ENCODE data around the gene RASA4B.
A peak's percentile ranks its signal among the peaks of the same experiment; 100 is the strongest.

RASA4B gene

GRCh38 chr7:102446387-102447156 lies 71.0 kb downstream of the RASA4B start:
- DNase-seq (ENCODE audit: low read depth), result no peak
- TF ChIP-seq, protein P1, sequence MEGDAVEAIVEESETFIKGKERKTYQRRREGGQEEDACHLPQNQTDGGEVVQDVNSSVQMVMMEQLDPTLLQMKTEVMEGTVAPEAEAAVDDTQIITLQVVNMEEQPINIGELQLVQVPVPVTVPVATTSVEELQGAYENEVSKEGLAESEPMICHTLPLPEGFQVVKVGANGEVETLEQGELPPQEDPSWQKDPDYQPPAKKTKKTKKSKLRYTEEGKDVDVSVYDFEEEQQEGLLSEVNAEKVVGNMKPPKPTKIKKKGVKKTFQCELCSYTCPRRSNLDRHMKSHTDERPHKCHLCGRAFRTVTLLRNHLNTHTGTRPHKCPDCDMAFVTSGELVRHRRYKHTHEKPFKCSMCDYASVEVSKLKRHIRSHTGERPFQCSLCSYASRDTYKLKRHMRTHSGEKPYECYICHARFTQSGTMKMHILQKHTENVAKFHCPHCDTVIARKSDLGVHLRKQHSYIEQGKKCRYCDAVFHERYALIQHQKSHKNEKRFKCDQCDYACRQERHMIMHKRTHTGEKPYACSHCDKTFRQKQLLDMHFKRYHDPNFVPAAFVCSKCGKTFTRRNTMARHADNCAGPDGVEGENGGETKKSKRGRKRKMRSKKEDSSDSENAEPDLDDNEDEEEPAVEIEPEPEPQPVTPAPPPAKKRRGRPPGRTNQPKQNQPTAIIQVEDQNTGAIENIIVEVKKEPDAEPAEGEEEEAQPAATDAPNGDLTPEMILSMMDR (conservative IDR thresholded peaks at IDR 0.05; ENCODE audit: low read length), result no peak

DNA sequence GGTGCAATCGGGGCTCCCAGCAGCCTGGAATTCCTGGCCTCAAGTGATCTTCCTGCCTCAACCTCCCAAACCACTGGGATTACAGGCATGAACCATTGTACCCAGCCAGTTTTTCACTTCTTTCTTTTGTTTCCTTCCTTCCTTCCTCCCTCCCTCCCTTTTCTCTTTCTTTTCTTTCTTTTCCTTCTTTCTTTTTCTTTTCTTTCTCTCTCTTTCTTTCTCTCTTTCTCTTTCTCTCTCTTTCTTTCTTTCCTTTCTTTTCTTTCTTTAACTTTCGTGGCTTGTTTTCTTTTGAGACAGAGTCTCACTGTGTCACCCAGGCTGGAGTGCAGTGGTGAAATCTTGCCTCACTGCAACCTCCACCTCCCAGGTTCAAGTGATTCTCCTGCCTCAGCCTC lies 71.9 kb downstream of the RASA4B start:
- no peak overlapping the region for H3K4me3 ChIP-seq (ENCODE audit: low read length)
- TF ChIP-seq, protein P1 (conservative IDR thresholded peaks at IDR 0.05; ENCODE audit: low read length), result no peak
- no peak for DNase-seq (ENCODE audit: low read depth)

More at GRCh38 chr7:102446387-102447156, 71.0 kb downstream of the RASA4B start:
- no peak overlapping the region for H3K4me3 ChIP-seq (ENCODE audit: low read length)

DNA sequence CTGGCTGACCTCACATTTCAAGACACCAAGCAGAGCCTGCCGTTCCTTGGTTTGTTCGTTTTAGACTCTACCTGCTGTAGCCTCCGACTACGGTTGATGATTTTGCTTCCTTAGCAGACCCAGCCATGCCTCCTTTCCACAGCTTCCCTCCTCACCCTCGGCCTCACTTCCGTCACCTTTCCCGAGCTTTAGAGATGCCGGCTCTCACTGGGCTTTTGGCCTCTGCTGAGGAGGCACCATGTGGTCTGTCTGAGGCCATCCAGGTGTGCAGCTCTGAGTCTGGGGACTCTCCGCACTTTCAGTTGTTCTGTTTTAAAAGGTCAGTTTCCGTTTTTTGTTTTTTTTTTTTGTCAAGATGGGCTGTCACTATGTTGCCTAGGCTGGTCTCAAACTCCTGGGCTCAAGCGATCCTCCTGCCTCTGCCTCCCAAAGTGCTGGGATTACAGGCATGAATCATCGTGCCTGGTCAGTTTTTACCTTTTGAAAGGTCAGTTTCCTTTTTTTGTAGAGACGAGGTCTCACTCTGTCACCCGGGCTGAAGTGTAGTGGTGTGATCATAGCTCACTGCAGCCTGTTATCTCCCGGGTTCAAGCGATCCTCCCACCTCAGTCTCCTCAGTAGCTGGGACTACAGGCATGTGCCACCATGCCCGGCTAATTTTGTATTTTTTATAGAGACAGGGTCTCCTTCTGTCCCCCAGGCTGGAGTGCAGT lies 72.5 kb downstream of the RASA4B start:
- H3K4me3 ChIP-seq (ENCODE audit: low read length), result no peak overlapping the region
- no peak for DNase-seq (ENCODE audit: low read depth)
- TF ChIP-seq, protein P1 (conservative IDR thresholded peaks at IDR 0.05; ENCODE audit: low read length), result no peak

- H3K4me3 ChIP-seq (ENCODE audit: low read length), result no peak overlapping the region
- peak; percentile 71 for DNase-seq (ENCODE audit: low read depth)
- TF ChIP-seq, protein P1 (conservative IDR thresholded peaks at IDR 0.05; ENCODE audit: low read length), result no peak
These were observed 77.4 kb downstream of the RASA4B start for GRCh38 chr7:102439963-102440795.

GRCh38 chr7:102436118-102436517 lies 81.5 kb downstream of the RASA4B start:
- no peak for DNase-seq (ENCODE audit: low read depth)
- TF ChIP-seq, protein P1 (conservative IDR thresholded peaks at IDR 0.05; ENCODE audit: low read length), result no peak
- H3K4me3 ChIP-seq (ENCODE audit: low read length), result no peak overlapping the region

DNA sequence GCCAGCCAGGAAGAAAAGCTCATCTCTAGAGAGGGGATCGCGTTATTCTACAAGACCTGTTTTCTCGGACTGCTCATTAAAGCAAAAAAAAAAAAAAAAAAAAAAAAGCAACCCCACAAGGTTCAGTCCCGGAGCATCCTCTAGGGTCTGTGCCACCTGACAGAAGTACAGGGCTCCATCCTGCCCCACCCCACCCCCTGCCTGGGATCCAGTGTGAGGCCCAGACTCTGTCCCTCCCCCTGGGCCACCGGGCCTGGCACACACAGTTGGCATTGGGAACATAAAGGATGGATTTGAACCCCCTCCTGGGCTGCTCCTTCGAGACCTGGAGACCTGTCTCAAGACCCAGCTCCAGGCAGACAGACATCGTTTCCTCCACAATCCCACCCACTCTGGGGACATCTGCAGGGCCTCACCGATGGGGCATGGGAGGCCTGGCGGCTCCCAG lies 83.5 kb downstream of the RASA4B start:
- no peak for DNase-seq (ENCODE audit: low read depth)

More for the DNA sequence above, 83.5 kb downstream of the RASA4B start:
- TF ChIP-seq, protein P1 (conservative IDR thresholded peaks at IDR 0.05; ENCODE audit: low read length), result no peak
- peak overlapping the region; percentile 72 for H3K4me3 ChIP-seq (ENCODE audit: low read length)
